Right renal cortex interstitium (tissue), 3 donors: ENCODE results near the gene CELF3. TPM values are rescaled to one million over a fixed set of nuclear protein-coding genes. Genes with fewer than 3 reads are reported as not detected.
"Not testable (repeated sequence)": the region's sequence is repeated elsewhere in the genome, so short reads cannot be mapped to it uniquely, and the experiment has no call there.

ENCODE experiments used
- DNase-seq, 3 donors: peaks; one replicate each; pipeline ENCODE4 v3.0.0-alpha.2; 2013; ENCODE audit warnings: low read depth in 3 of 3, low spot score in 2 of 3
- polyA plus RNA-seq, 3 donors: library from polyadenylated mRNA; unstranded; fragments of 120-200 nt; gene quantifications; one replicate each; pipeline ENCODE4 v1.2.1, GENCODE V29; 2013; ENCODE audit not compliant: insufficient read length in 3 of 3

CELF3 gene
- polyA plus RNA-seq, 3 donors: 0.30 to 0.53 (median 0.42) TPM

DNA sequence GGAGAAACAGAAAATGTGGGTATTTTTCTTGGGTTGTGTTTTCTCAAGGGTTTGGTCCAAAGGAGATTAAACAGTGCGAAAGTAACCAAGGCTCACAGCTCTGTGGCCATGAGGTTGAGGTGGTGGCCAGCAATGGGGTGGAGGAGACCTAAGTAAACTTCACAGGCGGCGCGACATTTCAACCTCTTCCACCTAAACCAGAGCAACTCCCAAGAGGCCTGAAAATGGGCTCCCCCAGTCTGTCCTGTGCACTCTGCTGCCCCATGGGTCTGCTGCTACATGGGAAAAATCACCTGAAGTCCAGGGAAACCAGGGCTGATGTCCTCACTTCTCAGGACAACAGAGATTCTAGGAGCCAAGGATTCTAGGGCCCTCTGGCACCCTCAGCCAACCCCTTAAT, 12.4 kb downstream of the CELF3 start:
- DNase-seq: no peak

DNA sequence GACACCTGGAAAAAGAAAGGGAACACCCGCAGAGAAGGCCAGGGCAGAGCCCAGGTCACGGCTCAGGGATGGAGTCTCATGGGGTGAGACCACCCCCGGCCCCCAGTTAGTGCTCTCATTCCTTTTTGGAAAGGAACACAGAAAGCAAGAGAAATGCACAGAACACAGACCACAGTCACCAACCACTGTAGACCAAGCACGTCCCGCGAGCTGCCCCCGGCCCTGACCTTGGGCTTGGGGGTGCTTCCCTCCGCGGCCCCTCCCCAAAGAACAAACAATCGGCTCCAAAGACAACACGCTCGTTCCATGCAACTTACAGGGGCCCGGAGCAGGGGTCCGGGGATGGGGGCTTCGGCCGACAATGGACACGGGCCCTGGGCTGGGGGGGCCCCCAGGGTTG, 12.8 kb downstream of the CELF3 start:
- no peak for DNase-seq

DNA sequence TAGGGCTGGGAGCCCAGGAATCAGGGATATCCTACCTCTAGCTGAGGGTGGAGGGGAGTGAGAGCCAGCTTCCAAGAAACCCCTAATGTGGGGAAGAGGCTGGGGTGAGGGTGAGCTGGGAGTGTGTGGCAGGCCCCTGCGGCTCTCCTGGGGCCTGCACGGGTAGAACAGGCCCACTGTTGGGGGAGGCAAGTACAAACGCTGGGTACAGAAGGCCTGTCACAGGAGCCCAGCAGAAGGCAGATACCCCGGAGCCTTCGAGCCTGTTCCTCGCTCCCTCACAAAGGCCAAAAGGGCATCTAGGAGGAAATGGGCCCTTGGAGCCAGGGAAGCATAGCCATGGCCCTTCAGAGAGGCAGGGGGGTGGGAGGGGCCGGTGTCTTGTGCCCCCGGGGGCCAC, 13.7 kb downstream of the CELF3 start:
- DNase-seq: no peak

DNA sequence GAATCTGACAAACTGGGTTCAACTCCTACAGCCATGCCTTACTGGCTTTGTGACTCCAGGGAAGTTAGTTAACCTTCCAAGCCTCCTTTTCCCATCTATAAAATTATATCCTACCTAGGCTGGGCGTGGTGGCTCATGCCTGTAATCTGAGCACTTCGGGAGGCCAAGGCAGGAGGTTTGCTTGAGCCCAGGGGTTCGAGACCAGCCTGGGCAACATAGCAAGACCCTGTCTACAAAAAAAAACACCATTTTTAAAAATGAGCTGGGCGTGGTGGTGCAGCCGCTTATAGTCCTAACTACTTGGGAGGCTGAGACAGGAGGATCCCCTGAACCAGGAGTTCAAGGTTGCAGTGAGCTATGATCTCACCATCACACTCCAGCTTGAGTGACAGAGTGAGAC, 15.1 kb downstream of the CELF3 start:
- no peak for DNase-seq

DNA sequence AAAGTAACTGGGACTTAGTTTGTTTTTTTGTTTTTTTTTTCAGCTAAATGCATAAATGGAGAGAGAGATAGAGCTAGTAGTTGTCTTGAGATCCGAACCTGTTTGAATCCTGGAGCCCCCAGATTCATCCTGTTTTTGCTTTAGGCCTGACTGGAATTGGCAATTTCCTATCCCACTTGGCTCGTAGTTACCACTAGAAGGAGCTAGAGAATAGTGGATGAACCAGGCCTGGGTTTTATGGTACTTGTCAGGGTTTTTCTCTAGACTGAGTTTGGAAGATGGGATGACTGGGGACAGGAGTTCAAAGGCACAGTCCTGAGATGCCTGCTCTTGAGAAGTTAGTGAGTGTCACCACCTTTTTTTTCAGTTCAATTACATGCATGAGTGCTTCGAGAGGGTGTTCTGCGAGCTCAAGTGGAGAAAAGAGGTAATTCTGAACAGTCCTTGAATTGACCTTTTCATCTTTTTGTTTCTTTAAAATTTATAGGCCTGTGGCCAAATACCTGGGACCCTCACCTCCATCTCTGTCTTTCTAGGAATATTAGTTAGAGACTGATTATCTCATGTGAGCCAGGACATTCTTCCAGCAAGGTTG, 23.4 kb downstream of the CELF3 start:
- DNase-seq: no peak

DNA sequence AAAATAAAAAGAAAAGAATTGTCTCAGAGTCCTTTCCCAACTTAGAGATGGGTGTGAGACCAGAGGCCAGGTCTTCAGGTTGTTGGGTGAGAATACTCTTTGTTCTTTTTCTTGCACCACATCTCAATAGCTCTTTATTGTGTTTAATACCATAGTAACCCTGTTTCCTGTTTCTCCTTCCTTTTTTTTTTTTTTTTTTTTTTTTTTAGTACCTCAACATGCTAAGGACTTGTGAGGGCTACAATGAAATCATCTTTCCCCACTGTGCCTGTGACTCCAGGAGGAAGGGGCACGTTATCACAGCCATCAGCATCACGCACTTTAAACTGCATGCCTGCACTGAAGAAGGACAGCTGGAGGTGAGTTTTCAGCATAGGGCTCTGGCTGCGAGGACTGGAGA, 24.4 kb downstream of the CELF3 start:
- no peak for DNase-seq

DNA sequence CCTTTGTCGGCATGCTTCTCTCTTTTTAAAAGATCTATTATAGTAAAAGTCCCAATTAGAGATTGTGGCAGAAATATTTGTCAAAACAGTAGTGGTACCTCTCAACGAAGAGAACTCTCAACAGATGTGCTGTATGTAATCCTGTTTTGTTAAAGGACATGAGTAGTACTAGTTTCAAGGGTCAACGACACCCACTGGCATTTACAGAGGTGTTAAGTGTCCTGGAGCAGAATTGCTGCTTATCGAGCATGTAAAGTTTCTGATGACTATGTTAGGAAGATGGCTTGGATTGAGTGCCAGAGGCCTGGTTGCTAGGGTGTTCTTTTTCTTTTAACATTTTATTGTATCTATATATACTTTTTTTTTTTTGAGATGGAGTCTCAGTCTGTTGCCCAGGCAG, 27.1 kb downstream of the CELF3 start:
- DNase-seq: no peak

DNA sequence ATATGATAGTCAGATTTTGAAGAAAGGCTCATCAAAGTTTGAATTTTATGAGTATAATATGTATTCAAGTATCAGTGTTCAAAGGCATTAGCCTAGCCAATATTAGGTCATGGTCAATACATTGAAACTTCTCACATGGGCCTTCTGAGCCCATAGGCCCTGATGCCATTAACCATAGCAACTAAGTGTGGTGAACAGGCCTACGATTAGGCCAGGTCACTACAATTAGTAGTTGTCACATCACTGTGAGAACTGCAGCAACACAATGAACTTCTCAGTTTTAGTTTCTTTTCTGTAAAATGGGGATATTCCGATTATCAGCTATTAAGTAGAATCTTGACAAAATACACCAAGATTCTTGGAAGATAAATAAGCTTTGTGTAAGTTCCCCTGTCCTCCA, 30.0 kb downstream of the CELF3 start:
- DNase-seq: no peak

DNA sequence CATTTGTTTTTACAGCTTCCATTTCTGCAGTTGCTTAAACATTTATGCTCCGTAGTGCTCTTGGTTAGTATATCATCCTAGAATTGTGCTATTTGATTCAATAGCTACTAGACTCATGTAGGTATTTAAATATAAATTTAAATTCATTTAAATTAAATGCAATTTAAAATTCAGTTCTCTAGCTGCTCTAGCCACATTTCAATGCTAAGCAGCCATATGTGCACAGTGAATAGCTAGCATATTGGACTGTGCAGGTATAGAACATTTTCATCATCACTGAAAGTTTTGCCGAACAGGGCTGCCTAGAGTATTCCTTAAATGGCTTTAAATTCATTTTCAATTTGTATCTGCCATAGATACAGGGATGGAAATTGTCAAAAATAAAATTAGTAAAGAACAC, 32.5 kb downstream of the CELF3 start:
- no peak for DNase-seq

DNA sequence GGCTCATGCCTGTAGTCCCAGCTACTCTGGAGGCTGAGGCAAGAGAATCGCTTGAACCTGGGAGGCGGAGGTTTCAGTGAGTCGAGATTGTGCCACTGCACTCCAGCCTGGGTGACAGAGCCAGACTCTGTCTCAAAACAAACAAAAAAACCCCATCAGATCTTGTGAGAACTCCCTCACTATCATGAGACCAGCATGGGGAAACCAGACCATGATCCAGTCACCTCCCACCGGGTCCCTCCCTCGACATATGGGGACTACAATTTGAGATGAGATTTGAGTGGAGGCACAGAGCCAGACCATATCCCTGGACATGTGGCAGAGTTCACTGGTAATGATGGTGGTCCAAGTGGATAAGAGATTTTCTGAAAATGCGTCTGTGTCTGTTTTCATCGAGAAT, 33.7 kb downstream of the CELF3 start:
- DNase-seq: not testable (repeated sequence)

DNA sequence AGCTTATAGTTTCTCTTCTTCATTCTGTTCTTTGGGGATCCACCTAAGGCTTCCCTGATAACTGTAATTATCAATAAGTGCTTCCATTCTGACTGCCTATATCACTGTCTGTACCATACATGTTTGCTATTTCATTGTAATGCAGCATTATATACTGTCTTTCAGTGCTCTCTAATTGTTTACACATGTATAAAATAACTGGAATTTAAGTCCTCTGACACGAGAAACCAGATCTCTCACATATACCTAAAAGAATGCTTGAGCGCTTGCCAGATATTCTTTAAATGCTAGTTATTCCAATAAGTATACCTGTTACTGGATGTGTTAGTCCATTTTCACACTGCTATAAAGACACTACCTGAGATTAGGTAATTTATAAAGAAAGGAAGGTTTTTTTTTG, 34.7 kb downstream of the CELF3 start:
- DNase-seq: no peak

DNA sequence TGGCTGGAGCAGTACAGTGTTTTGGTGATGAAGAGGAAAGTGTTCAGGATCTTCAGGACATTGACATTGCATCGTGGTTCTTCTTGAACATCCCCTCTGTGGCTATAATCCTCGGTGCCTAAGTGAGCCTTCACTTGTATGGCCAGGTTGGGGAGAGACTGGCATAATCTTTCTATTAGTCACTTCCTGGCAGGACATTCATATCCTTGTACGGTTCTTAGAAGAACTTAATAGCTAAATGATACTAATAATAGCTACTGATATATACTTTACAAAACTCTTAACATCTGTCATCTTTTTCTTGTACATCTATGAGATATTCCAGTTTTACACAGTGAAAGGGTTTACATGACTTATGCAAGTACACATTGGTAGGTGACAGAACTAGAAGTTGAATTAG, 35.8 kb downstream of the CELF3 start:
- no peak for DNase-seq

DNA sequence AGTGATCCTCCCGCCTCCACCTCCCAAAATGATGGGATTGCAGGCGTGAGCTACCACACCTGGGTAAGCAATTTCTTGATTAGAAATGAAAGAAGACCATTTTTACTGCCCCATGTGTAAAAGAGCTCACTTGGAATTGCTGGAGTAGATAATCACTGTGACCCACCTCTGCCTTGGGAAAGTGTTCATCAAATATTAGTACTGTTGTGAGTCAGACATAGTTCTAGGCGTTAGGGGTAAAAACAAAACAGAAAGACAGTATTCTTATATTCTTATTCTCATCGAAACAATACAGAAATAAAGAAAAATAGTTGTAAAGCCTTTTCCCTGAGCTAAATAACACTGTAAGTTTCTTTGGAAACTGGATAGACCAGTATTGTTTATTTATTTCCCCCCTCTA, 36.2 kb downstream of the CELF3 start:
- no peak for DNase-seq

DNA sequence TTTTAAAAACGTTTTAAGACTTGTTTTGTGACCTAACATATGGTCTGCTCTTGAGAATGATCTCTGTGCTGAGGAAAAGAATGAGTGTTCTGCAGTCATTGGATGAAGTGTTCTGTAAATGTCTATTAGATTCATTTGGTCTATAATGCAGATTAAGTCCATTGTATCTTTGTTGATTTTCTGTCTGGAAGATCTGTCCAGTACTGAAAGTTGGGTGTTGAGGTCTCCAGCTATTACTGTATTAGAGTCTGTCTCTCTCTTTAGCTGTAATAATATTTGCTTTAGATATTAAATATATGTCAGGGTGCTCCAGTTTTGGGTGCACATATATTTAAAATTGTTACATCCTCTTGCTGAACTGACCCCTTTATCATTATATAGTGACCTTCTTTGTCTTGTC, 43.2 kb downstream of the CELF3 start:
- no peak for DNase-seq

DNA sequence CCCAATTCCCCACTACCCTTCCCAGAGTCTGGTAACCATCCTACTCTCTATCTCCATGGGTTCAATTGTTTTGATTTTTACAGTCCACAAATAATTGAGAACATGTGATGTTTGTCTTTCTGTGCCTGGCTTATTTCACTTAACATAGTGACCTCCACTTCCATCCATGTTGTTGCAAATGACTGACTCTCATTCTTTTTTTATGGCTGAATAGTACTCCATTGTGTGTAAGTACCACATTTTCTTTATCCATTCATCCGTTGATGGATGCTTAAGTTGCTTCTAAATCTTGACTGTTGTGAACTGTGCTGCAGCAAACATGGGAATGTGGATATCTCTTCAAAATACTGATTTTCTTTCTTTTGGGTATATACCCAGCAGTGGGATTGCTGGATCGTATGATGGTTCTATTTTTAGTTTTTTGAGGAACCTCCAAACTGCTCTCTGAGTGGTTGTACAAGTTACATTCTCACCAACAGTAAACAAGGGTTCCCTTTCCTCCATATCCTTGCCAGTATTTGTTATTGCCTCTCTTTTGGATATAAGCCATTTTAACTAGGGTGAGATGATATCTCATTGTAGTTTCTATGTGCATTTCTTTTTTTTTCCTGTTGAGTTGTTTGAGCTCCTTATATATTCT, 46.4 kb downstream of the CELF3 start:
- not testable (repeated sequence) for DNase-seq

DNA sequence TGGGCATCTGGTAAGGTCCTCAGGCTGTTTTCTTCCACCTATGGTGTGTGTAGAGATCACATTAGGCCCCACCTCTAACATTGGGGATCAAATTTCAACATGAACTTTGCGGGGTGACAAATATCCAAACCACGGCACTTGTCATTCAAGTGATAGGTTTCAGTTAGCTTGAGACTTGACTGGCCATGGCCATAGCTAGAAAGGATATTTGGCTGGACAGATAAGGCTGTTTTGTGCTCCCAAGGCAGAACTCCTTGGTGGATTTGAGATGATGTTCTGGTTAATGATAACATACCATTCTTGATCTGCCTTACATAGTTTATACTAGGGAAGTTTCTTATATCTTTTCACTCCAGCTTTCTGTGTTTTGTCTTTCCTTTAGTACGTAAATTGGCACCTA, 48.5 kb downstream of the CELF3 start:
- DNase-seq: no peak

DNA sequence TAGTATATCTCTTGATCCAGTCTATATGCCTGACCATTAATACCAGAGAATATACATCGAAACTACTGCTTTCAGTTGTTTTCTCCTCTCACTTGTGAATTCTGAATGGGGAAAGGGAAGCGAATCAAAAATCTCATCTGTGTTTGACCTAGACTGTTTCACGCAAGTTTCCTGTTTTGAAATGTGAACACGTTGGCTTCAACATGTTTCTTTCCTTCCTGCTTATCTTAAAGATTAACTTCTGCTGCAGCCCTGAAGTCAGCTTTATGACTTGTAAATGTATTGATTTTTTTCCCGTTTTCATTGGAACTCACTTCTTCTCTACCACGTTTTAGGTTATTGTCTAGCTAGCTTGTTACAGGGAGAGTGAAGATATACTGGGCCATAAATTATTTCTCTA, 54.9 kb downstream of the CELF3 start:
- DNase-seq: no peak

DNA sequence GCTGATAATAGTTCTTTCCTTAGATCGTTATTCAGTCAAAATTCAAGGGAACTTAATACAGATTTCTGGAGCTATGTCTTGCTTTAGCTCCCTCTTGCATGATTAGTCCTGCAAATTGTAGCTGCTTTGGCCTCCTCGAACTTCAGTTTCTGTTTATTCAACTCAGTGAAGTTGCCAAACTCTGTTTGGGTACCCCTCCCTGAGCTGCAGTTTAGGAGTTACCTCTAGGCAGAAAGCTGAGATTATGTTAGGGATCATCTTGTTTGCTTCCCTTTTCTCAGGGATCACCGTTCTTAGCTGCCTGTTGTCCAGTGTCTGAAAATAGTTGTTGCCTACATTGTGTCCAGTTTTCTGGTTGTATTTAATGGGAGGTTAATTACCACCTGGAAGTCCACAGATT, 61.2 kb downstream of the CELF3 start:
- no peak for DNase-seq

DNA sequence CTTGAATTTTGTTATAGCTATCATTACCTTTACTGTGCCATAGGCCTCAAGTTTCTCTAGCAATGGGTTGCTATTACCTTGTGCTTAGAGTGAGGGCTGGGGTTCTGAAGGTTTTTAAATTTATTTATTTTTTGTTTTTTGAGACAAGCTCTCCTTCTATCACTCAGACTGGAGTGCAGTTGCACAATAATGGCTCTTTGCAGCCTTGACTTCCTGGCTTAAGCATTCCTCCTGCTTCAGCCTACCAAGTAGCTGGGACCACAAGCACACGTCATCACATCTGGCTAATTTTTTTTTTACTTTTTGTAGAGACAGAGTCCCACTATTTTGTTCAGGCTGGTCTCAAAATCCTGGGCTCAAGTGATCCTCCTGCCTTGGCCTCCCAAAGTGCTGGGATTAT, 63.2 kb downstream of the CELF3 start:
- DNase-seq: no peak
